ENCODE measurements around the gene SLC35B1. TPM values are rescaled to one million over a fixed set of nuclear protein-coding genes. Genes with fewer than 3 reads are reported as not detected.

SLC35B1 gene
- total and polyA plus RNA-seq, 8 donors = 16.5 to 62.5 (median 29.1) TPM

DNA sequence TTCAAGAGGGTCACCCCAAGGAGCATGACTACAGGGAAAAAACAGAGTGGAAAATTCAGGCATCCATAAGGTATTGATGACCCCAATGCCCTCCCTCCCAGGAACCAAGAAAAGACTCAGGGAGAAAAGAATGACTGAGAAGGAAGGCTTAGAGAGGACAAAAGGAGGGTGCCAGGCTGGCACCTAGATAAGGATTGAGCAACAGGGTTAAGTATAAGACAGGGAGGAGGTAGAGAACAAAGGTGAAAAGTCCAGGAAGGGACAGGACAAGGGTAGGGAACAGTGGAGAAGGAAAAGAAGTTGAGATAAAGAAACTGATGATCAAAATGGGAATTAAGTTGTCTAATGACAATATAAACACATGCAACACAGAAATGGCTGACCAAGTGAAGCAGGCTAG lies 2.5 kb downstream of the SLC35B1 start:
- Histone ChIP-seq H3K4me1 (peaks cover 7 to 8% (median 7%) of the 10 kb centered on the region in 3 donors), H3K4me3 (no peak overlapping the region), H3K36me3 (peaks cover 3 to 53% (median 36%) of the 10 kb centered on the region in 3 donors), H3K27ac (no peak overlapping the region), H3K9me3 (no peaks in the 10 kb centered on the region), H3K27me3 (no peaks in the 10 kb centered on the region)
- intact Hi-C loops (cut with DNase I) = no loop called here
- DNase-seq = no peak
- no peak for ATAC-seq
- no peak for FAIRE-seq
- TF ChIP-seq, protein P1, sequence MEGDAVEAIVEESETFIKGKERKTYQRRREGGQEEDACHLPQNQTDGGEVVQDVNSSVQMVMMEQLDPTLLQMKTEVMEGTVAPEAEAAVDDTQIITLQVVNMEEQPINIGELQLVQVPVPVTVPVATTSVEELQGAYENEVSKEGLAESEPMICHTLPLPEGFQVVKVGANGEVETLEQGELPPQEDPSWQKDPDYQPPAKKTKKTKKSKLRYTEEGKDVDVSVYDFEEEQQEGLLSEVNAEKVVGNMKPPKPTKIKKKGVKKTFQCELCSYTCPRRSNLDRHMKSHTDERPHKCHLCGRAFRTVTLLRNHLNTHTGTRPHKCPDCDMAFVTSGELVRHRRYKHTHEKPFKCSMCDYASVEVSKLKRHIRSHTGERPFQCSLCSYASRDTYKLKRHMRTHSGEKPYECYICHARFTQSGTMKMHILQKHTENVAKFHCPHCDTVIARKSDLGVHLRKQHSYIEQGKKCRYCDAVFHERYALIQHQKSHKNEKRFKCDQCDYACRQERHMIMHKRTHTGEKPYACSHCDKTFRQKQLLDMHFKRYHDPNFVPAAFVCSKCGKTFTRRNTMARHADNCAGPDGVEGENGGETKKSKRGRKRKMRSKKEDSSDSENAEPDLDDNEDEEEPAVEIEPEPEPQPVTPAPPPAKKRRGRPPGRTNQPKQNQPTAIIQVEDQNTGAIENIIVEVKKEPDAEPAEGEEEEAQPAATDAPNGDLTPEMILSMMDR (IDR thresholded peaks at IDR 0.05) = no peak

DNA sequence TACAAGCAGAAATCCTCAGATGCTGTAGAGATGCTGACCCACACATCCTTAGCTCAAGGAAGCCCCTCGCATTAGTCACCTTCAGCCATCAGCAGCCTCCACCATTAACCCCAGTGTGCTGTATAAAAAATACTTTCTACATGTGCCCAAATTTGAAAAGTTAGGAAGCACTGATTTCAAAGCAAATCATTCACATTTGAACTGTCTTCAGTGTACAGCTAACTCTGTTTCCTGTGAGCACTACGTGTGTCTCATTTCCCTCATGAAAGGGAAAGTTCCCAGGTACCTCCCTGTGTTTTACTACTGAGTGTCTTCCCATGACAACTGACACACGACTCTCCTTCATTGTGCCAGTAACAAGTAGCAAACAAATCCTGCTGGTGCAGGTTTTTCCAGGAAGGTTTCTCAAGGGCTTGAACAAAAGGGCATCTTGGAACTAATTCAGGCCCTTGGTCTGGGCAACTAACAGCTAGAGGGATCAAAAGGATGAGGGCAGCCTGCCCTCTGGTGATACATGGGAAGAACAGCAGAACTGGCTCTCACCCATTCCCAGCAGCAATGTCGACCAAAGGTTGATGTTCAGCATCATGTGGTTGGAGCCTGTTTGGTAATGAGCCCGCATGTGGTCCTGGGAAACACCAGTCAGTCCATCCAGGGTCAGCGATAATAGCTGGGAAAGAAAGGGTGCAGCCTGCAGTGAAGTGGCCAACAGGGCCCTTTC lies 4.0 kb downstream of the SLC35B1 start:
- ATAC-seq = no peak
- WGBS, 2 donors = 49 to 50% methylated on average over 6 of the region's 6 CpGs
- TF ChIP-seq, protein P1 (IDR thresholded peaks at IDR 0.05) = no peak
- intact Hi-C loops (cut with DNase I) = no loop called here
- no peak for FAIRE-seq
- peaks cover 7 to 8% (median 7%) of the 10 kb centered on the region in 3 donors for H3K4me1 ChIP-seq
- no peak overlapping the region for H3K27ac ChIP-seq
- H3K36me3 ChIP-seq = peaks cover 3 to 57% (median 36%) of the 10 kb centered on the region in 3 donors
- H3K9me3 ChIP-seq = no peaks in the 10 kb centered on the region
- no peak overlapping the region for H3K4me3 ChIP-seq
- no peak for DNase-seq
- no peaks in the 10 kb centered on the region for H3K27me3 ChIP-seq

GRCh38 chr17:49700960-49701359 lies 6.8 kb downstream of the SLC35B1 start:
- TF ChIP-seq, protein P1 (IDR thresholded peaks at IDR 0.05) = no peak
- no peaks in the 10 kb centered on the region for H3K9me3 ChIP-seq
- WGBS, 2 donors = 81 to 89% methylated on average over 6 of the region's 6 CpGs
- H3K27ac ChIP-seq = no peak overlapping the region
- no peaks in the 10 kb centered on the region for H3K4me1 ChIP-seq
- H3K4me3 ChIP-seq = no peak overlapping the region
- ATAC-seq (no peak), DNase-seq (no peak), FAIRE-seq (no peak)
- intact Hi-C loops (cut with DNase I) = no loop called here
- H3K27me3 ChIP-seq = no peaks in the 10 kb centered on the region
- peaks cover 3 to 57% (median 36%) of the 10 kb centered on the region in 3 donors for H3K36me3 ChIP-seq

- 72 to 79% methylated on average over 8 of the region's 8 CpGs for WGBS, 2 donors
- Histone ChIP-seq H3K27ac (no peak overlapping the region), H3K27me3 (no peaks in the 10 kb centered on the region), H3K36me3 (peaks cover 3 to 50% (median 28%) of the 10 kb centered on the region in 3 donors), H3K4me3 (no peak overlapping the region), H3K4me1 (no peaks in the 10 kb centered on the region), H3K9me3 (no peaks in the 10 kb centered on the region)
- no peak for FAIRE-seq
- no peak for DNase-seq
- intact Hi-C loops (cut with DNase I) = loop anchor here in 1 of 3 donors (10.0 kb wide), 1 partner anchor 285 kb away; the partner anchor contains the start of gene PHB1
- TF ChIP-seq, protein P1 (IDR thresholded peaks at IDR 0.05) = no peak
- ATAC-seq = no peak
Measured at GRCh38 chr17:49699966-49700575, 7.7 kb downstream of the SLC35B1 start.

DNA sequence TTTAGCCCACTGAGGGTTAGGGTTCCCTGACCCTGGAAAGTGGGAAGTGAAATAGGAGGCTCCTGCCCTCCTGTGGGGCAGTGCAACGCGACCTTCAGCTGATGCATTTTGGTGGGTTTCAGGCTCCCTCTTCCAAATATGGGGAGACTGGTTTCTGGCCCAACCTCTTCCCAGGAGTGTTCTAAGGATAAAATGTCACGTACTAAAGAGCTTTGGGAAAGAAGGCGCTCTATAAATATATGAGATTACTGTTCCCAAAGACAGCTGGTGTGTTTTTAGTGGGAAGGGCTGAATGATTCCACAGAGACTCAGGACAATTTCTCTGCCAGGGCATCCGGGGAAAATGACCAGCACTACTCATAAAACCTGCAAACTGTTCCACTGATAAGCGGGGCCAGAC lies 9.8 kb downstream of the SLC35B1 start:
- ATAC-seq = no peak
- no peak for DNase-seq
- WGBS, 2 donors = 37 to 43% methylated on average over 6 of the region's 6 CpGs
- intact Hi-C loops (cut with DNase I) = loop anchor here in 1 of 3 donors (10.0 kb wide), 1 partner anchor 283 kb away; the partner anchor contains the start of gene PHB1
- no peak overlapping the region for H3K27ac ChIP-seq
- no peaks in the 10 kb centered on the region for H3K27me3 ChIP-seq
- no peaks in the 10 kb centered on the region for H3K4me1 ChIP-seq
- no peak for FAIRE-seq
- H3K4me3 ChIP-seq = no peak overlapping the region
- peaks cover 3 to 30% (median 16%) of the 10 kb centered on the region in 3 donors for H3K36me3 ChIP-seq
- no peaks in the 10 kb centered on the region for H3K9me3 ChIP-seq
- TF ChIP-seq, protein P1 (IDR thresholded peaks at IDR 0.05) = no peak

All from pancreas (tissue), 10 donors.